Neural cell (in vitro differentiated cells): ENCODE results near the gene MICU1. TPM values are rescaled to one million over a fixed set of nuclear protein-coding genes. Genes with fewer than 3 reads are reported as not detected.

Experiments
- H2AFZ ChIP-seq: fragments of 200-600, 300-800 bp; sonication (generic), shearing (Covaris generic); 2 replicates; pipeline ENCODE4 v1.6.0; 2014; ENCODE audit warnings: low read depth, mild to moderate bottlenecking, antibody characterized with exemption, low read length, moderate library complexity
- H3F3A ChIP-seq: fragments of 200-600 bp; shearing (Covaris generic); 2 replicates; pipeline ENCODE4 v1.6.1; 2016; ENCODE audit warnings: mild to moderate bottlenecking, moderate library complexity, mixed read lengths, antibody characterized with exemption, low read length; ENCODE audit not compliant: insufficient read depth, poor library complexity, severe bottlenecking
- H3K27ac ChIP-seq: fragments of 200-600, 300-800 bp; sonication (generic), shearing (Covaris generic); 2 replicates; pipeline ENCODE4 v1.5.1; 2014; ENCODE audit warnings: mild to moderate bottlenecking, low read length, moderate library complexity
- H3K27me3 ChIP-seq: fragments of 300-800, 200-600 bp; sonication (generic), shearing (Covaris generic); 2 replicates; pipeline ENCODE4 v1.6.0; 2014; ENCODE audit warnings: mild to moderate bottlenecking, low read depth, low read length, moderate library complexity; ENCODE audit not compliant: insufficient read depth
- H3K36me3 ChIP-seq: fragments of 300-800, 200-600 bp; sonication (generic), shearing (Covaris generic); 2 replicates; pipeline ENCODE4 v1.5.1; 2014; ENCODE audit warnings: mild to moderate bottlenecking, antibody characterized with exemption, low read length, moderate library complexity; ENCODE audit not compliant: insufficient read depth
- H3K4me2 ChIP-seq: fragments of 300-800, 200-600 bp; sonication (generic), shearing (Covaris generic); 2 replicates; pipeline ENCODE4 v1.6.0; 2014; ENCODE audit warnings: mild to moderate bottlenecking, low read length
- H3K4me3 ChIP-seq: fragments of 300-800, 200-600 bp; sonication (generic), shearing (Covaris generic); 2 replicates; pipeline ENCODE4 v1.5.1; 2014; ENCODE audit warnings: mild to moderate bottlenecking, low read length, moderate library complexity
- H3K79me2 ChIP-seq: fragments of 200-600 bp; shearing (Covaris generic); replicated peaks from 2 replicates; pipeline ENCODE4 v1.6.0; 2014; ENCODE audit warnings: mild to moderate bottlenecking, low read length, moderate library complexity; ENCODE audit not compliant: insufficient read depth
- H3K9ac ChIP-seq: fragments of 300-800, 200-600 bp; sonication (generic), shearing (Covaris generic); 2 replicates; pipeline ENCODE4 v1.6.1; 2016; ENCODE audit warnings: mild to moderate bottlenecking, low read length, mixed read lengths
- H3K9me2 ChIP-seq: fragments of 200-600 bp; shearing (Covaris generic); 2 replicates; pipeline ENCODE4 v1.6.1; 2016; ENCODE audit warnings: mild to moderate bottlenecking, low read length, mixed read lengths; ENCODE audit not compliant: insufficient read depth
- H3K9me3 ChIP-seq: fragments of 200-600, 300-800 bp; sonication (generic), shearing (Covaris generic); 2 replicates; pipeline ENCODE4 v1.6.1; 2016; ENCODE audit warnings: mild to moderate bottlenecking, mixed run types, low read length, moderate library complexity, mixed read lengths
- H4K20me1 ChIP-seq: fragments of 200-600 bp; shearing (Covaris generic); 2 replicates; pipeline ENCODE4 v1.6.1; 2016; ENCODE audit warnings: mild to moderate bottlenecking, mixed run types; ENCODE audit not compliant: insufficient read depth
- EP300 ChIP-seq: fragments of 450-650 bp; conservative IDR thresholded peaks from 2 replicates; pipeline ENCODE4 v1.6.1; 2014; ENCODE audit warnings: antibody characterized with exemption, mild to moderate bottlenecking, moderate library complexity; ENCODE audit not compliant: poor library complexity, severe bottlenecking
- EZH2 ChIP-seq: fragments of 200-600, 300-800 bp; shearing (Covaris generic), sonication (generic); IDR thresholded peaks from 2 replicates; pipeline ENCODE4 v1.6.1; 2014; ENCODE audit warnings: antibody characterized with exemption, low read length, borderline replicate concordance, mild to moderate bottlenecking; ENCODE audit not compliant: insufficient read depth, poor library complexity, severe bottlenecking
- MXI1 ChIP-seq: fragments of 450-650 bp; conservative IDR thresholded peaks from 2 replicates; pipeline ENCODE4 v1.6.1; 2014; ENCODE audit warnings: antibody characterized with exemption, mild to moderate bottlenecking; ENCODE audit not compliant: poor library complexity, severe bottlenecking
- POLR2AphosphoS5 ChIP-seq: IDR thresholded peaks from 2 replicates; pipeline ENCODE4 v1.6.1; 2012
- RAD21 ChIP-seq: fragments of 450-650 bp; conservative IDR thresholded peaks from 2 replicates; pipeline ENCODE4 v1.6.1; 2014; ENCODE audit warnings: antibody characterized with exemption, mild to moderate bottlenecking, moderate library complexity
- SMC3 ChIP-seq: fragments of 450-650 bp; conservative IDR thresholded peaks from 2 replicates; pipeline ENCODE4 v1.6.1; 2014; ENCODE audit warnings: antibody characterized with exemption, mild to moderate bottlenecking, moderate library complexity; ENCODE audit not compliant: poor library complexity
- TAF1 ChIP-seq: IDR thresholded peaks from 2 replicates; pipeline ENCODE4 v1.6.1; 2012; ENCODE audit warnings: low read depth
- polyA plus RNA-seq: library from polyadenylated mRNA; depleted of rRNA; stranded (reverse); fragments of >200 nt; gene quantifications from 2 replicates; pipeline ENCODE4 v1.2.3, GENCODE V29; 2014
- TF ChIP-seq, protein P1 (sequence below): fragments of 450-650 bp; IDR thresholded peaks from 2 replicates; pipeline ENCODE4 v1.5.1; 2014; ENCODE audit warnings: antibody characterized with exemption, mild to moderate bottlenecking, moderate library complexity; ENCODE audit not compliant: poor library complexity, severe bottlenecking
- TF ChIP-seq, protein P2 (sequence below): IDR thresholded peaks from 2 replicates; pipeline ENCODE4 v1.6.1; 2012; ENCODE audit warnings: borderline replicate concordance

Gene MICU1
- polyA plus RNA-seq, 1 donor from 2014 or later: 86.0 TPM

DNA sequence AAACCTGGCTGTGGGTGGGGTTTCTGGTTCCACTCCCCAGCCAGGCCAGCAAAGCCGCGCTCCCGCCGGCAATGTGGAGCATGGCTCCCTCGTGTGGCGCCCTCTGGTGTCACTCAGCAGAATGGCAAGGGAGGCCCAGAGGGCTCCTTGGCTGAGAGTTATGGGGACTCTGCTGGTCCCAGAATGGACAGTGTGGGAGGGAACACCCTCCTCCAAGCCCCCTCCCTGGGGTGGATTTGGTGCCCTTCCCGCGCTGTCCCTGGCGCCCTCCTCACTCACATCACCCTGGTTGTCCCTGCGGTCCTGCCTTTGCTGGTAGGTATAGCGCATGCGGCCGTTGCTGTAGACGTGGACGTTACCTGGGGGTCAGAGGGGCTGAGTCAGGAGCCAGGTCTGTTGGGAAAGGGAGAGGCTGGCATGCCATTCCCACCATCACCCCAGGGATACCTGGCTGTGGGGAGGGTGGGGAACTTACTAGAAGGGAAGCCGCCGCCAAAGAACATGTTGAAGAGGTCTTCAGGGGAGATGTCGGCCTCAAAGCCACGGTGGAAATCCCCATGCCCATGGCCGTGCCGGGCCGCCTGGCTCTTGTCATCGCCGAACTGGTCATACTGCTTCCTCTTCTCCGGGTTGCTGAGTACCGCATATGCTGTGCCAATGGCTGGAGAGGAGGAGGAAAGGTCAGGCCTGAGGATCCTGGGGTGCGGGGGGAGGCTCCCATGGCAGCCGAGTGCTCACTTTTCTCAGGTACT lies 285.2 kb downstream of the MICU1 start:
- TF ChIP-seq, protein P1, sequence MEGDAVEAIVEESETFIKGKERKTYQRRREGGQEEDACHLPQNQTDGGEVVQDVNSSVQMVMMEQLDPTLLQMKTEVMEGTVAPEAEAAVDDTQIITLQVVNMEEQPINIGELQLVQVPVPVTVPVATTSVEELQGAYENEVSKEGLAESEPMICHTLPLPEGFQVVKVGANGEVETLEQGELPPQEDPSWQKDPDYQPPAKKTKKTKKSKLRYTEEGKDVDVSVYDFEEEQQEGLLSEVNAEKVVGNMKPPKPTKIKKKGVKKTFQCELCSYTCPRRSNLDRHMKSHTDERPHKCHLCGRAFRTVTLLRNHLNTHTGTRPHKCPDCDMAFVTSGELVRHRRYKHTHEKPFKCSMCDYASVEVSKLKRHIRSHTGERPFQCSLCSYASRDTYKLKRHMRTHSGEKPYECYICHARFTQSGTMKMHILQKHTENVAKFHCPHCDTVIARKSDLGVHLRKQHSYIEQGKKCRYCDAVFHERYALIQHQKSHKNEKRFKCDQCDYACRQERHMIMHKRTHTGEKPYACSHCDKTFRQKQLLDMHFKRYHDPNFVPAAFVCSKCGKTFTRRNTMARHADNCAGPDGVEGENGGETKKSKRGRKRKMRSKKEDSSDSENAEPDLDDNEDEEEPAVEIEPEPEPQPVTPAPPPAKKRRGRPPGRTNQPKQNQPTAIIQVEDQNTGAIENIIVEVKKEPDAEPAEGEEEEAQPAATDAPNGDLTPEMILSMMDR: peak; percentile 87
- TF ChIP-seq TAF1: no peak
- TF ChIP-seq RAD21: peak; percentile 84
- TF ChIP-seq, protein P2, sequence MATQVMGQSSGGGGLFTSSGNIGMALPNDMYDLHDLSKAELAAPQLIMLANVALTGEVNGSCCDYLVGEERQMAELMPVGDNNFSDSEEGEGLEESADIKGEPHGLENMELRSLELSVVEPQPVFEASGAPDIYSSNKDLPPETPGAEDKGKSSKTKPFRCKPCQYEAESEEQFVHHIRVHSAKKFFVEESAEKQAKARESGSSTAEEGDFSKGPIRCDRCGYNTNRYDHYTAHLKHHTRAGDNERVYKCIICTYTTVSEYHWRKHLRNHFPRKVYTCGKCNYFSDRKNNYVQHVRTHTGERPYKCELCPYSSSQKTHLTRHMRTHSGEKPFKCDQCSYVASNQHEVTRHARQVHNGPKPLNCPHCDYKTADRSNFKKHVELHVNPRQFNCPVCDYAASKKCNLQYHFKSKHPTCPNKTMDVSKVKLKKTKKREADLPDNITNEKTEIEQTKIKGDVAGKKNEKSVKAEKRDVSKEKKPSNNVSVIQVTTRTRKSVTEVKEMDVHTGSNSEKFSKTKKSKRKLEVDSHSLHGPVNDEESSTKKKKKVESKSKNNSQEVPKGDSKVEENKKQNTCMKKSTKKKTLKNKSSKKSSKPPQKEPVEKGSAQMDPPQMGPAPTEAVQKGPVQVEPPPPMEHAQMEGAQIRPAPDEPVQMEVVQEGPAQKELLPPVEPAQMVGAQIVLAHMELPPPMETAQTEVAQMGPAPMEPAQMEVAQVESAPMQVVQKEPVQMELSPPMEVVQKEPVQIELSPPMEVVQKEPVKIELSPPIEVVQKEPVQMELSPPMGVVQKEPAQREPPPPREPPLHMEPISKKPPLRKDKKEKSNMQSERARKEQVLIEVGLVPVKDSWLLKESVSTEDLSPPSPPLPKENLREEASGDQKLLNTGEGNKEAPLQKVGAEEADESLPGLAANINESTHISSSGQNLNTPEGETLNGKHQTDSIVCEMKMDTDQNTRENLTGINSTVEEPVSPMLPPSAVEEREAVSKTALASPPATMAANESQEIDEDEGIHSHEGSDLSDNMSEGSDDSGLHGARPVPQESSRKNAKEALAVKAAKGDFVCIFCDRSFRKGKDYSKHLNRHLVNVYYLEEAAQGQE: no peak
- TF ChIP-seq SMC3: peak; percentile 92
- TF ChIP-seq MXI1: no peak
- no peaks in the 10 kb centered on the region for H4K20me1 ChIP-seq
- no peaks in the 10 kb centered on the region for H3K79me2 ChIP-seq
- H2AFZ ChIP-seq: no peak overlapping the region
- no peak overlapping the region for H3K4me3 ChIP-seq
- H3K9ac ChIP-seq: no peak overlapping the region
- no peaks in the 10 kb centered on the region for H3K9me3 ChIP-seq
- H3K4me2 ChIP-seq: no peak overlapping the region
- H3F3A ChIP-seq: no peaks in the 10 kb centered on the region
- H3K27me3 ChIP-seq: no peaks in the 10 kb centered on the region
- H3K9me2 ChIP-seq: no peaks in the 10 kb centered on the region
- H3K27ac ChIP-seq: no peak overlapping the region
- peaks cover 5% of the 10 kb centered on the region for H3K36me3 ChIP-seq

DNA sequence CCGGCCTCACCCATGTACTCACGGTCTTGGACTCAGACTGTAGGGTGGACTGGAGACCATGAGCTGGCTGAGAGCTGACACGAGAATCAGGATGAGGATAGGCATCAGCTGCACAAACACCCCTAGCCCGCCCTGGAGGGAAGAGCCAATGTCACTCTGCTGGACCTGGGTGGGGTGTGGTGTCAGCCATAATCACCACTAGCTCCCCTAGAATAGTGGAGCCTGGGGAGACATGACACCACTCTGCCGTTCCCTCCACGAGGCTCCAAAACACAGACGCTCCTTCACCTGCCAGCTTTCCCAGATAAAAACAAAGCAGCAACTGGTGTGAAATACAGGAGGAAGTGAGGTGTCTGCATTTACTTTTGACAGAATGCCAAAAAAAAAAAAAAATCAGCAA lies 287.7 kb downstream of the MICU1 start:
- H3K36me3 ChIP-seq: peaks cover 5% of the 10 kb centered on the region
- no peaks in the 10 kb centered on the region for H3K79me2 ChIP-seq
- no peaks in the 10 kb centered on the region for H3K27me3 ChIP-seq
- H4K20me1 ChIP-seq: no peaks in the 10 kb centered on the region
- no peaks in the 10 kb centered on the region for H3K9me2 ChIP-seq
- no peak overlapping the region for H3K4me2 ChIP-seq
- no peak overlapping the region for H3K9ac ChIP-seq
- H3F3A ChIP-seq: no peaks in the 10 kb centered on the region
- no peaks in the 10 kb centered on the region for H3K9me3 ChIP-seq
- no peak overlapping the region for H3K27ac ChIP-seq
- H3K4me3 ChIP-seq: no peak overlapping the region
- H2AFZ ChIP-seq: no peak overlapping the region
- no peak for TF ChIP-seq EZH2
- no peak for TF ChIP-seq TAF1
- no peak for TF ChIP-seq POLR2AphosphoS5
- TF ChIP-seq, protein P2: no peak
- TF ChIP-seq RAD21: no peak
- TF ChIP-seq, protein P1: no peak
- no peak for TF ChIP-seq MXI1
- TF ChIP-seq SMC3: no peak
- no peak for TF ChIP-seq EP300
